Memory B cell (primary cell): ENCODE data around the gene TELO2.
"Not testable (repeated sequence)": the region's sequence is repeated elsewhere in the genome, so short reads cannot be mapped to it uniquely, and the experiment has no call there.

Source experiments
- ATAC-seq: fragments of 150-1000 bp; cut with Tn5 transposase; 2 replicates; pipeline ENCODE4 v1.10.0; 2021; ENCODE audit warnings: low read depth, mild to moderate bottlenecking, moderate library complexity
- DNase-seq, 2 donors: peaks; one replicate each; pipeline ENCODE4 v3.0.0; 2022; ENCODE audit warnings: low spot score in 2 of 2
- H3K27ac Mint-ChIP-seq: one replicate; pipeline ENCODE4 v1.8.0; 2022; ENCODE audit warnings: mild to moderate bottlenecking, moderate library complexity, mixed read lengths
- H3K27me3 Mint-ChIP-seq: one replicate; pipeline ENCODE4 v1.8.0; 2022; ENCODE audit warnings: mixed read lengths
- H3K36me3 Mint-ChIP-seq: one replicate; pipeline ENCODE4 v1.8.0; 2022; ENCODE audit warnings: mild to moderate bottlenecking, mixed read lengths
- H3K4me1 Mint-ChIP-seq: one replicate; pipeline ENCODE4 v1.8.0; 2022; ENCODE audit warnings: mixed read lengths
- H3K4me3 Mint-ChIP-seq: one replicate; pipeline ENCODE4 v1.8.0; 2022; ENCODE audit warnings: mild to moderate bottlenecking, moderate library complexity, mixed read lengths
- H3K9me3 Mint-ChIP-seq: one replicate; pipeline ENCODE4 v1.8.0; 2022; ENCODE audit warnings: mixed read lengths

Gene TELO2

GRCh38 chr16:1475552-1476114, 17.5 kb upstream of the TELO2 start:
- Mint-ChIP-seq H3K27ac (peak overlapping the region; percentile 88), H3K4me1 (peaks cover 34% of the 10 kb centered on the region), H3K9me3 (peaks cover 3% of the 10 kb centered on the region), H3K36me3 (peaks cover 3% of the 10 kb centered on the region), H3K4me3 (peak overlapping the region; percentile 89), H3K27me3 (no peaks in the 10 kb centered on the region)
- no peak for DNase-seq
- no peak for ATAC-seq

- no peak overlapping the region for H3K27ac Mint-ChIP-seq
- ATAC-seq = no peak
- peaks cover 3% of the 10 kb centered on the region for H3K36me3 Mint-ChIP-seq
- no peak for DNase-seq
- H3K9me3 Mint-ChIP-seq = peaks cover 3% of the 10 kb centered on the region
- no peaks in the 10 kb centered on the region for H3K27me3 Mint-ChIP-seq
- H3K4me3 Mint-ChIP-seq = no peak overlapping the region
- peaks cover 32% of the 10 kb centered on the region for H3K4me1 Mint-ChIP-seq
Observed at GRCh38 chr16:1477033-1477432, 16.1 kb upstream of the TELO2 start.

- not testable (repeated sequence) for H3K4me3 Mint-ChIP-seq, DNase-seq, H3K9me3 Mint-ChIP-seq, ATAC-seq, H3K36me3 Mint-ChIP-seq, H3K27me3 Mint-ChIP-seq
- Mint-ChIP-seq H3K27ac (peak overlapping the region; percentile 79), H3K4me1 (peaks cover 25% of the 10 kb centered on the region)
Observed at GRCh38 chr16:1478937-1479336, 14.2 kb upstream of the TELO2 start.

GRCh38 chr16:1481906-1482835, 11.0 kb upstream of the TELO2 start:
- Mint-ChIP-seq H3K4me3 (no peak overlapping the region), H3K4me1 (peaks cover 17% of the 10 kb centered on the region), H3K36me3 (peaks cover 4% of the 10 kb centered on the region), H3K27me3 (no peaks in the 10 kb centered on the region), H3K27ac (peak overlapping the region; percentile 97), H3K9me3 (peaks cover 3% of the 10 kb centered on the region)
- DNase-seq (no peak), ATAC-seq (peak; percentile 49)

- Mint-ChIP-seq H3K4me3 (no peak overlapping the region), H3K27me3 (no peaks in the 10 kb centered on the region), H3K36me3 (peaks cover 1% of the 10 kb centered on the region), H3K9me3 (no peaks in the 10 kb centered on the region), H3K27ac (no peak overlapping the region), H3K4me1 (peaks cover 8% of the 10 kb centered on the region)
- ATAC-seq (no peak), DNase-seq (no peak)
Observed at GRCh38 chr16:1485847-1486496, 7.2 kb upstream of the TELO2 start.

- DNase-seq = no peak
- H3K27ac Mint-ChIP-seq = no peak overlapping the region
- H3K9me3 Mint-ChIP-seq = no peaks in the 10 kb centered on the region
- no peak overlapping the region for H3K4me3 Mint-ChIP-seq
- no peak for ATAC-seq
- H3K36me3 Mint-ChIP-seq = peaks cover 1% of the 10 kb centered on the region
- no peaks in the 10 kb centered on the region for H3K27me3 Mint-ChIP-seq
- peaks cover 3% of the 10 kb centered on the region for H3K4me1 Mint-ChIP-seq
Observed at GRCh38 chr16:1486551-1487390, 6.4 kb upstream of the TELO2 start.

- peaks cover 7% of the 10 kb centered on the region for H3K4me1 Mint-ChIP-seq
- H3K36me3 Mint-ChIP-seq = peaks cover 1% of the 10 kb centered on the region
- ATAC-seq (no peak), DNase-seq (no peak)
- H3K9me3 Mint-ChIP-seq = no peaks in the 10 kb centered on the region
- H3K27ac Mint-ChIP-seq = no peak overlapping the region
- no peak overlapping the region for H3K4me3 Mint-ChIP-seq
- no peaks in the 10 kb centered on the region for H3K27me3 Mint-ChIP-seq
Observed at GRCh38 chr16:1487395-1488053, 5.6 kb upstream of the TELO2 start.

GRCh38 chr16:1488054-1488601, 5.0 kb upstream of the TELO2 start:
- H3K27ac Mint-ChIP-seq = no peak overlapping the region

GRCh38 chr16:1488619-1489018, 4.5 kb upstream of the TELO2 start, which contains the start of gene PTX4:
TSS of gene PTX4 (minus strand) at chr16:1488944. CDS start at chr16:1488909, 35 bp downstream.
- H3K4me1 Mint-ChIP-seq = peaks cover 11% of the 10 kb centered on the region
- no peak within 1 kb of the TSS for H3K27ac Mint-ChIP-seq
- peaks cover 1% of the 10 kb centered on the region for H3K36me3 Mint-ChIP-seq
- no peak for ATAC-seq
- no peaks in the 10 kb centered on the region for H3K27me3 Mint-ChIP-seq
- H3K9me3 Mint-ChIP-seq = no peaks in the 10 kb centered on the region
- no peak within 1 kb of the TSS for H3K4me3 Mint-ChIP-seq
- no peak for DNase-seq

More at GRCh38 chr16:1488054-1488601, 5.0 kb upstream of the TELO2 start:
- Mint-ChIP-seq H3K36me3 (peaks cover 1% of the 10 kb centered on the region), H3K4me3 (no peak overlapping the region), H3K4me1 (peaks cover 11% of the 10 kb centered on the region), H3K9me3 (no peaks in the 10 kb centered on the region), H3K27me3 (no peaks in the 10 kb centered on the region)
- no peak for DNase-seq
- no peak for ATAC-seq

GRCh38 chr16:1489077-1489476, 4.1 kb upstream of the TELO2 start:
- no peak overlapping the region for H3K4me3 Mint-ChIP-seq
- DNase-seq (no peak), ATAC-seq (no peak)
- H3K36me3 Mint-ChIP-seq = peaks cover 1% of the 10 kb centered on the region
- no peaks in the 10 kb centered on the region for H3K9me3 Mint-ChIP-seq
- H3K4me1 Mint-ChIP-seq = peaks cover 14% of the 10 kb centered on the region
- H3K27ac Mint-ChIP-seq = no peak overlapping the region
- H3K27me3 Mint-ChIP-seq = no peaks in the 10 kb centered on the region

- Mint-ChIP-seq H3K4me3 (no peak overlapping the region), H3K4me1 (peaks cover 16% of the 10 kb centered on the region), H3K27ac (no peak overlapping the region), H3K27me3 (no peaks in the 10 kb centered on the region), H3K9me3 (no peaks in the 10 kb centered on the region), H3K36me3 (no peaks in the 10 kb centered on the region)
- no peak for DNase-seq
- ATAC-seq = no peak
Observed at GRCh38 chr16:1491327-1491726, 1.8 kb upstream of the TELO2 start.

GRCh38 chr16:1492082-1492922, 858 bp upstream of the TELO2 start:
- Mint-ChIP-seq H3K36me3 (peaks cover 2% of the 10 kb centered on the region), H3K4me1 (peaks cover 16% of the 10 kb centered on the region), H3K4me3 (peak overlapping the region; percentile 96), H3K9me3 (no peaks in the 10 kb centered on the region), H3K27me3 (no peaks in the 10 kb centered on the region), H3K27ac (peak overlapping the region; percentile 99)
- no peak for ATAC-seq
- DNase-seq = no peak
